ENCODE data around the gene FASN. TPM values are rescaled to one million over a fixed set of nuclear protein-coding genes. Genes with fewer than 3 reads are reported as not detected.
A peak's percentile ranks its signal among the peaks of the same experiment; 100 is the strongest.

FASN gene
- total and polyA plus RNA-seq, 2 of the 13 experiments (the other 11 are each of a cell fraction or from before 2014, with no cell fraction given) = 51.7 to 101 TPM

- TF ChIP-seq ZSCAN5A (CRISPR knock-in tag; IDR thresholded peaks at IDR 0.05; ENCODE audit: borderline replicate concordance) (no peak), ZNF616 (CRISPR knock-in tag; IDR thresholded peaks at IDR 0.05; ENCODE audit: low read depth) (no peak), GZF1 (CRISPR knock-in tag; IDR thresholded peaks at IDR 0.05) (peak; percentile 16; the same call in 1 of the 2 replicates), SP140L (CRISPR knock-in tag; IDR thresholded peaks at IDR 0.05; ENCODE audit: borderline replicate concordance) (no peak), ZBTB38 (CRISPR knock-in tag; IDR thresholded peaks at IDR 0.05) (peak; percentile 94), ZNF562 (CRISPR knock-in tag; IDR thresholded peaks at IDR 0.05; ENCODE audit: borderline replicate concordance) (no peak), ESRRA (CRISPR knock-in tag; IDR thresholded peaks at IDR 0.05; ENCODE audit: low read depth) (no peak; the same call in 1 of the 2 replicates), ZNF282 (IDR thresholded peaks at IDR 0.05; ENCODE audit: partially characterized antibody) (no peak), ZNF510 (CRISPR knock-in tag; IDR thresholded peaks at IDR 0.05; ENCODE audit: low read depth) (no peak; the same call in 1 of the 2 replicates), ZNF256 (CRISPR knock-in tag; conservative IDR thresholded peaks at IDR 0.05) (no peak), YEATS2 (CRISPR knock-in tag; IDR thresholded peaks at IDR 0.05; ENCODE audit: borderline replicate concordance) (0 out of 2 replicates have a peak, but pooled peaks have one; percentile 19), ZIK1 (CRISPR knock-in tag; IDR thresholded peaks at IDR 0.05; ENCODE audit: borderline replicate concordance, low read depth) (no peak), HDAC1 (CRISPR knock-in tag; IDR thresholded peaks at IDR 0.05) (peak; percentile 45; the same call in 1 of the 2 replicates), ZNF781 (CRISPR knock-in tag; IDR thresholded peaks at IDR 0.05; ENCODE audit: borderline replicate concordance, not compliant biosample characterization) (peak; percentile 64), SP1 (IDR thresholded peaks at IDR 0.05) (no peak), SP1 (CRISPR knock-in tag; IDR thresholded peaks at IDR 0.05) (no peak; the same call in 1 of the 2 replicates), ARNTL (CRISPR knock-in tag; IDR thresholded peaks at IDR 0.05) (0 out of 2 replicates have a peak, but pooled peaks have one; percentile 47), DR1 (CRISPR knock-in tag; IDR thresholded peaks at IDR 0.05) (no peak; the same call in 1 of the 2 replicates), ZNF3 (CRISPR knock-in tag; IDR thresholded peaks at IDR 0.05) (no peak), ATM (IDR thresholded peaks at IDR 0.05; ENCODE audit: borderline replicate concordance) (no peak), NFAT5 (CRISPR knock-in tag; IDR thresholded peaks at IDR 0.05) (0 out of 2 replicates have a peak, but pooled peaks have one; percentile 22), SPEN (CRISPR knock-in tag; IDR thresholded peaks at IDR 0.05; ENCODE audit: low read depth) (peak; percentile 58), SYNCRIP (IDR thresholded peaks at IDR 0.05; ENCODE audit: insufficient read depth, low read depth, low read length) (no peak), MEIS1 (CRISPR knock-in tag; IDR thresholded peaks at IDR 0.05; ENCODE audit: borderline replicate concordance) (no peak; the same call in 1 of the 2 replicates)
Observed at GRCh38 chr17:82050761-82051641, 47.0 kb downstream of the FASN start (continued).

All from HepG2 (cell line).